Astrocyte (in vitro differentiated cells and primary cell): ENCODE results near the gene FCER1G.

Experiments used
- CTCF ChIP-seq: IDR thresholded peaks from 2 replicates; pipeline ENCODE4 v1.5.1; 2011; ENCODE audit warnings: low read depth, mild to moderate bottlenecking, inconsistent platforms, low read length, moderate library complexity; ENCODE audit not compliant: insufficient read depth
- EZH2 ChIP-seq: IDR thresholded peaks from 2 replicates; pipeline ENCODE4 v1.6.1; 2012; ENCODE audit warnings: mild to moderate bottlenecking, low read length, inconsistent platforms; ENCODE audit not compliant: insufficient read depth

- TF ChIP-seq CTCF (peak; percentile 35), EZH2 (no peak)
Measured at GRCh38 chr1:161165742-161166668, 49.1 kb upstream of the FCER1G start, which contains the start of gene PPOX.
